A673 (cell line): Measurements from ENCODE around the gene PRDM1. TPM values are rescaled to one million over a fixed set of nuclear protein-coding genes. Genes with fewer than 3 reads are reported as not detected.

ENCODE experiments used
- BruUV-seq: library from RNA; stranded (reverse); fragments of 400-500 nt; replicated peaks from 2 replicates; lab custom pipeline; 2021; lab: Mats Ljungman, UMichigan
- CTCF ChIA-PET: fragments of 300-600 bp; sonication (Branson Sonifier 250); formaldehyde crosslinking; loops from one replicate; lab custom pipeline; 2022; ENCODE audit warnings: antibody characterized with exemption; lab: Charles Lee
- POLR2A ChIA-PET: fragments of 300-600 bp; sonication (Branson Sonifier 250); formaldehyde crosslinking; loops from one replicate; lab custom pipeline; 2022; ENCODE audit warnings: antibody characterized with exemption; ENCODE audit not compliant: low non-redundant PET; lab: Charles Lee
- DNase-seq: peaks from one replicate; pipeline ENCODE4 v3.0.0-alpha.2; 2015; ENCODE audit warnings: low spot score
- H3K27ac ChIP-seq: fragments of 200-600 bp; sonication (generic); 2 replicates; pipeline ENCODE4 v1.5.1; 2016; ENCODE audit warnings: mixed run types, low read depth, mild to moderate bottlenecking, mixed read lengths, antibody characterized with exemption, low read length; ENCODE audit not compliant: poor library complexity, severe bottlenecking
- H3K27me3 ChIP-seq: fragments of 200-600 bp; sonication (generic); replicated peaks from 2 replicates; pipeline ENCODE4 v1.6.1; 2017; ENCODE audit warnings: mixed run types, low read depth, mild to moderate bottlenecking, mixed read lengths, antibody characterized with exemption, low read length; ENCODE audit not compliant: insufficient read depth, poor library complexity
- H3K36me3 ChIP-seq: fragments of 200-600 bp; sonication (generic); 2 replicates; pipeline ENCODE4 v1.6.1; 2016; ENCODE audit warnings: mixed run types, mild to moderate bottlenecking, mixed read lengths, antibody characterized with exemption, low read length; ENCODE audit not compliant: insufficient read depth, poor library complexity, severe bottlenecking
- H3K4me1 ChIP-seq: fragments of 200-600 bp; sonication (generic); 2 replicates; pipeline ENCODE4 v1.6.1; 2017; ENCODE audit warnings: mixed run types, mild to moderate bottlenecking, mixed read lengths, antibody characterized with exemption, low read length; ENCODE audit not compliant: insufficient read depth, poor library complexity, severe bottlenecking
- H3K4me3 ChIP-seq: fragments of 200-600 bp; sonication (generic); 2 replicates; pipeline ENCODE4 v1.5.1; 2016; ENCODE audit warnings: low read depth, mixed run types, mild to moderate bottlenecking, mixed read lengths, low read length; ENCODE audit not compliant: poor library complexity, severe bottlenecking
- H3K9me3 ChIP-seq: fragments of 200-600 bp; sonication (generic); 2 replicates; pipeline ENCODE4 v1.6.1; 2016; ENCODE audit warnings: mixed run types, low read depth, mild to moderate bottlenecking, mixed read lengths, antibody characterized with exemption, low read length; ENCODE audit not compliant: poor library complexity, severe bottlenecking
- EZH2 ChIP-seq: fragments of 200-600 bp; sonication (generic); IDR thresholded peaks from 2 replicates; pipeline ENCODE4 v1.6.1; 2017; ENCODE audit warnings: borderline replicate concordance, low read depth, mild to moderate bottlenecking, mixed read lengths, antibody characterized with exemption, low read length; ENCODE audit not compliant: poor library complexity, severe bottlenecking
- intact Hi-C: fragments of 100-400 bp; cut with micrococcal nuclease; formaldehyde crosslinking; loops from one replicate; pipeline ENCODE4 v1.10.0; 2022; ENCODE audit not compliant: unreplicated experiment
- total RNA-seq: library from RNA; stranded (reverse); gene quantifications from 2 replicates; pipeline ENCODE4 v1.2.3, GENCODE V29; 2021
- TF ChIP-seq, protein P1 (sequence below): fragments of 300-800, 200-600 bp; sonication (generic); conservative IDR thresholded peaks from 2 replicates; pipeline ENCODE4 v1.5.1; 2017; ENCODE audit warnings: low read depth, mild to moderate bottlenecking, antibody characterized with exemption, low read length, moderate library complexity, mixed read lengths

Gene PRDM1
- total RNA-seq, 1 experiment from 2014 or later = not detected

DNA sequence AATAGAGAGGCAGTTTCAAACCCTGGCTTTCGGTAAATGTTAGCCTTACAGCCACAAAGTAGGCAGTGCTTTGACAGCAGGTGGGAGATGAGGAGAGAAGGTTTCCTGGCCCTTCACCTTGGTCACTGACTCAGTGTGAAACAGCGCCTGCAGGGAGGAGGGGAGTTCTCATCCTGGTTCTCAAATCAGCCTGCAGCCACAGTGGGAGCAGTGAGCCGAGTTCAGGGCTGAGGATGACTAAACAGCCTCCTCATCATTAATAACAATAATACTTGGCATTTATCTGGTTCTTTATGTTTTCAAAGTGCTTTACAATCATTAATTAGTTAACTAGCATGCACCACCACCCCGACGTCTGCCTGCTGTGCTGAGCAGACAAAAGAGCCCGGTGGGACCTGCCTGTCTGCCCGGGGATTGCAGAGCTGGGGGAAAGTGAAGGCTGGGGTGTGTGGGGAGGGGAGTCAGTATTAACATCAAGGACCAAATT, 59.6 kb downstream of the PRDM1 start:
- no peak for DNase-seq
- Histone ChIP-seq H3K27ac (no peak overlapping the region), H3K4me1 (no peaks in the 10 kb centered on the region), H3K27me3 (no peaks in the 10 kb centered on the region), H3K4me3 (no peak overlapping the region), H3K36me3 (no peaks in the 10 kb centered on the region), H3K9me3 (no peaks in the 10 kb centered on the region)
- intact Hi-C loops = no loop called here
- POLR2A ChIA-PET = no interaction called here
- TF ChIP-seq EZH2 = no peak
- TF ChIP-seq, protein P1, sequence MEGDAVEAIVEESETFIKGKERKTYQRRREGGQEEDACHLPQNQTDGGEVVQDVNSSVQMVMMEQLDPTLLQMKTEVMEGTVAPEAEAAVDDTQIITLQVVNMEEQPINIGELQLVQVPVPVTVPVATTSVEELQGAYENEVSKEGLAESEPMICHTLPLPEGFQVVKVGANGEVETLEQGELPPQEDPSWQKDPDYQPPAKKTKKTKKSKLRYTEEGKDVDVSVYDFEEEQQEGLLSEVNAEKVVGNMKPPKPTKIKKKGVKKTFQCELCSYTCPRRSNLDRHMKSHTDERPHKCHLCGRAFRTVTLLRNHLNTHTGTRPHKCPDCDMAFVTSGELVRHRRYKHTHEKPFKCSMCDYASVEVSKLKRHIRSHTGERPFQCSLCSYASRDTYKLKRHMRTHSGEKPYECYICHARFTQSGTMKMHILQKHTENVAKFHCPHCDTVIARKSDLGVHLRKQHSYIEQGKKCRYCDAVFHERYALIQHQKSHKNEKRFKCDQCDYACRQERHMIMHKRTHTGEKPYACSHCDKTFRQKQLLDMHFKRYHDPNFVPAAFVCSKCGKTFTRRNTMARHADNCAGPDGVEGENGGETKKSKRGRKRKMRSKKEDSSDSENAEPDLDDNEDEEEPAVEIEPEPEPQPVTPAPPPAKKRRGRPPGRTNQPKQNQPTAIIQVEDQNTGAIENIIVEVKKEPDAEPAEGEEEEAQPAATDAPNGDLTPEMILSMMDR = no peak
- no TSS peak for BruUV-seq
- CTCF ChIA-PET = no interaction called here

DNA sequence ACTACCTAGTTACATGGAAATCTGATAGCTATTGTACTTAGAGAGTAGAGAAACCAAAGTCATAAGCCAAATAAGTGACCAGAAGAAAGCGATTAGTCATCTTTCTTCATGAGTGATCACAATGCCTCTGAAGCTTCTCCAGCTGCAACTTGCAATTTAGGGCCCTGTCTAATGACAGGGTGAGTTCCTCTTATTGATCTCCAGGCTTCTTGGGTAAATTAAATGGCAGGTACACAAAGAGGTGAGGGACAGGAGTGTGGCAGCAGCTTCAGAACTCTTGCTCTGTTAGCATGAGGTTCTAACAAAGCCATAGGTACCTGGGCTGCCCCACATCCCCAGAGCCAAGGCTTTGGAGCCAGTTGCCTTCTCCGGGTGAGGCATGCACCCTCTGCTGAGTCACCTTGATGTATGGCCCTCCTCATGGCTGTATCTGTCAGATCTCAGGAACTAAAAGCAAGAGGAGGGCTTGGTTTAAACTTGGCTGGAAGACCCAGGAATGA, 60.8 kb downstream of the PRDM1 start:
- H3K9me3 ChIP-seq = no peaks in the 10 kb centered on the region

GRCh38 chr6:106147476-106147875, 61.3 kb downstream of the PRDM1 start:
- Histone ChIP-seq H3K27me3 (no peaks in the 10 kb centered on the region), H3K27ac (no peak overlapping the region), H3K9me3 (no peaks in the 10 kb centered on the region), H3K4me1 (no peaks in the 10 kb centered on the region), H3K4me3 (no peak overlapping the region), H3K36me3 (no peaks in the 10 kb centered on the region)
- TF ChIP-seq EZH2 = no peak
- TF ChIP-seq, protein P1 = no peak
- DNase-seq = no peak
- ChIA-PET CTCF (no interaction called here), POLR2A (no interaction called here)
- intact Hi-C loops = no loop called here
- BruUV-seq = no TSS peak

More for the DNA sequence above, 60.8 kb downstream of the PRDM1 start:
- ChIA-PET POLR2A (no interaction called here), CTCF (no interaction called here)
- no TSS peak for BruUV-seq
- TF ChIP-seq, protein P1 = no peak
- TF ChIP-seq EZH2 = no peak
- Histone ChIP-seq H3K27me3 (no peaks in the 10 kb centered on the region), H3K4me1 (no peaks in the 10 kb centered on the region), H3K4me3 (no peak overlapping the region), H3K36me3 (no peaks in the 10 kb centered on the region), H3K27ac (no peak overlapping the region)
- intact Hi-C loops = no loop called here
- DNase-seq = no peak
